AG04449 (cell line): ENCODE measurements around the gene PPP1R10.
A peak's percentile ranks its signal among the peaks of the same experiment; 100 is the strongest.

ENCODE experiments used
- CTCF ChIA-PET: fragments of 350-600 bp; formaldehyde crosslinking; extraction: SDS; loops from one replicate; lab custom pipeline; 2021; ENCODE audit warnings: antibody characterized with exemption; lab: Yijun Ruan, JAX
- POLR2A ChIA-PET: fragments of 400-600, 350-600 bp; formaldehyde crosslinking; extraction: SDS; loops from one replicate; lab custom pipeline; 2020; ENCODE audit warnings: antibody characterized with exemption, inconsistent platforms; lab: Yijun Ruan, JAX
- DNase-seq: peaks from one replicate; pipeline ENCODE4 v3.0.0-alpha.2; 2010; ENCODE audit warnings: low read depth, low spot score
- H3K4me3 ChIP-seq: 2 replicates; pipeline ENCODE4 v1.5.1; 2011; ENCODE audit warnings: low read depth, mild to moderate bottlenecking, control low read depth, low read length
- CTCF ChIP-seq: IDR thresholded peaks from one replicate; pipeline ENCODE4 v1.5.1; 2011; ENCODE audit warnings: mild to moderate bottlenecking, moderate library complexity, low read length, control low read depth, inconsistent platforms; ENCODE audit not compliant: insufficient read depth; ENCODE audit errors: missing control alignments

PPP1R10 gene

DNA sequence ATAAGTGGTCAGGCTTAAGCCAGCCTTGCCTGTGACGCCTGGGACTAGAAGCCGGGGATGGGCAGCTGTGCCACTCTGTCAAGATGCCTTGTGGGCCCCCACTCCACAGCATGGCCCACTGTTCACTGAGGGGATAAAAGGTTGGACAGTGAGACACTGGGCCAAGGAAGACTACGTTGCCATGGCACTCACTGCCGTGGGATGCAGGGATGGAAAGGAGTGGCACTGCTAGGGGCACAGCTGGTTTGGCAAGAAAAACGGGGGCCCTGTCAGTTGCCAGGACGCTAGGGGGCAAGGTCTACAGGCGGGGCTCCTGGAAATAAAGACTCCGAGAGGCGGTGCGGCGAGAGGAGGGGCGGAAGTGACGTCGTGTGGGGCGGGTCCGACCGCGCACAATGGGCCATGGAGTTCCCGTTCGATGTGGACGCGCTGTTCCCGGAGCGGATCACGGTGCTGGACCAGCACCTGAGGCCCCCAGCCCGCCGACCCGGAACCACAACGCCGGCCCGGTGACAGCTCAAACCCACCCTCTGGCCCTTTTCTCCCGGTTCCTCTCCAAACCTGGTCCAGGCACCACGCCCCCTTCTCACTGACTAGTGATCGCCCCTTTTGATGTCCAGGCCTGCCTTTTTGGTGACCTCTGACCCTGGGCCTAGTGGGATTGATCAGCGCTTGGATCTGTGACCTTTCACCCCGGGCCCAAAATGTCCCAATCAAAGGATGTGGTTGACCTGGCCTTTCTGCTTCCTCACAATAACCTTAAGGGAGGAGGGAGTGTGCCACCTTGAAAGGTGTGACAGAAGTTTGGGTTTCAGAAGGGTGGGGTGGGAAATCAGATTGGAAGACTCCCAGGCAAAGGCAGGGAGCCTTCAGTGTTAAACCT lies 9.7 kb upstream of the PPP1R10 start, which contains the start of gene ATAT1:
Gene ATAT1, plus strand, starts transcription at position 391 of the 883 bp plus-strand sequence.
- POLR2A ChIA-PET = interaction anchor here (0.7 to 1.2 kb wide), 4 partner anchors 9 to 95 kb away, joined by 3 to 4 read pairs (median 3); no protein-coding TSS in a partner anchor
- CTCF ChIA-PET = interaction anchor here (1.0 to 2.1 kb wide), 5 partner anchors 9 to 96 kb away, joined by 3 to 8 read pairs (median 4); partner anchors contain the start of genes DHX16, MRPS18B and PPP1R10
- H3K4me3 ChIP-seq = peak within 1 kb of the TSS; percentile 82
- no peak for DNase-seq
- peak; percentile 35 for TF ChIP-seq CTCF

DNA sequence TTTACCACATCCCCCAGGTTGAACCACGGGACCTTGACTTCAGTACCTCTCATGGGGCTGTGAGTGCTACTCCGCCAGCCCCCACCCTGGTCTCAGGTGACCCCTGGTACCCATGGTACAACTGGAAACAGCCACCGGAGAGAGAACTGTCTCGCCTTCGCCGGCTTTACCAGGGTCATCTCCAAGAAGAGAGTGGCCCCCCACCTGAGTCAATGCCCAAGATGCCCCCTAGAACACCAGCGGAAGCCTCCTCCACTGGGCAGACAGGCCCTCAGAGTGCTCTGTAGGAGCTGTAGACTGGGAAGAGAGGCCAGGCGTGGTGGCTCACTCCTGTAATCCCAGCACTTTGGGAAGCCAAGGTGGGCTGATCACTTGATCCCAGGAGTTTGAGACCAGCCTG lies 8.5 kb upstream of the PPP1R10 start:
- DNase-seq = no peak

GRCh38 chr6:30619561-30619960 lies 2.5 kb upstream of the PPP1R10 start:
- no peak overlapping the region for H3K4me3 ChIP-seq
- ChIA-PET POLR2A (no interaction called here), CTCF (interaction anchor here (1.6 to 1.9 kb wide), 2 partner anchors 11 to 15 kb away, joined by 5 to 6 read pairs; no protein-coding TSS in a partner anchor)
- TF ChIP-seq CTCF = no peak
- no peak for DNase-seq

More for the DNA sequence above, 8.5 kb upstream of the PPP1R10 start:
- TF ChIP-seq CTCF = no peak
- CTCF ChIA-PET = interaction anchor here (1.1 to 2.1 kb wide), 4 partner anchors 8 to 97 kb away, joined by 4 to 8 read pairs (median 4); partner anchors contain the start of genes MRPS18B and PPP1R10
- H3K4me3 ChIP-seq = no peak overlapping the region
- POLR2A ChIA-PET = interaction anchor here (0.7 to 1.2 kb wide), 3 partner anchors 11 to 96 kb away, joined by 3 read pairs; no protein-coding TSS in a partner anchor

GRCh38 chr6:30618270-30618797 lies 1.3 kb upstream of the PPP1R10 start:
- ChIA-PET POLR2A (interaction anchor here (1.0 to 1.3 kb wide), 2 partner anchors 8 to 54 kb away, joined by 4 to 6 read pairs; partner anchors contain the start of genes ATAT1 and DHX16), CTCF (interaction anchor here (1.0 to 1.9 kb wide), 10 partner anchors 8 to 469 kb away, joined by 3 to 8 read pairs (median 3); partner anchors contain the start of genes ATAT1 and DHX16)
- TF ChIP-seq CTCF = no peak
- DNase-seq = no peak
- peak overlapping the region; percentile 78 for H3K4me3 ChIP-seq

- peak within 1 kb of the TSS; percentile 99 for H3K4me3 ChIP-seq
- ChIA-PET POLR2A (interaction anchor here (0.6 to 1.3 kb wide), 7 partner anchors 9 to 103 kb away, joined by 3 to 6 read pairs (median 4); partner anchors contain the start of genes ATAT1, DHX16, MDC1 and PRR3), CTCF (interaction anchor here (1.0 to 1.9 kb wide), 9 partner anchors 9 to 470 kb away, joined by 3 to 8 read pairs (median 3); partner anchors contain the start of genes ATAT1 and DHX16)
- TF ChIP-seq CTCF = no peak
- DNase-seq = peak; percentile 89
Observed at GRCh38 chr6:30617565-30618269, 674 bp upstream of the PPP1R10 start, which contains the start of gene MRPS18B. Gene MRPS18B, plus strand, starts transcription at chr6:30617840. Its CDS starts 26 bp downstream, at chr6:30617866.
